ENCODE results near the gene TRIM65. TPM values are rescaled to one million over a fixed set of nuclear protein-coding genes. Genes with fewer than 3 reads are reported as not detected.

The TRIM65 gene
- total and polyA plus RNA-seq, 2 of the 13 experiments (the other 11 are each of a cell fraction or from before 2014, with no cell fraction given), result 10.3 to 22.4 TPM

DNA sequence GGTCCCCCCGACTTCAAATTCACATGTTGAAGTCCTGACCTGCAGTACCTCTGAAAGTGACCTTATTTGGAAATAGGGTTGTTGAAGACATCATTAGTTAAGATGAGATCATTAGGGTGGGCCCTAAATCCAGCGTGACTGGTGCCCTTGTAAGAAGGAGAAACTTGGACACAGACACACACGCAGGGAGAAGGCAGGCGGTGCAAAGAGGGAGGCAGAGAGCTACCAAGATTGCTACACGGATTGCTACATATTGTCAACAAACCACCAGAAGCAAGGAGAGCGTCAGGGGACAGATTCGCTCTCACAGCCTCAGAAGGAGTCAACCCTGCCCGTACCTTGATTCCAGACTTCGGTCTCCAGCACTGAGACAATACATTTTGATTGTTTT, 34.8 kb downstream of the TRIM65 start:
- ATAC-seq (peak; percentile 22; the same call in 2 of the 3 replicates), FAIRE-seq (no peak), DNase-seq (ENCODE audit: low spot score) (no peak)
- POLR2A ChIA-PET, result interaction anchor here (1.7 to 12.8 kb wide), 3 partner anchors 11 to 82 kb away, joined by 7 to 454 read pairs (median 14); partner anchors contain the start of gene TRIM47
- Histone ChIP-seq H3K9me3 (ENCODE audit: low read length) (no peaks in the 10 kb centered on the region), H3K36me3 (replicated peaks in 1 of 2; ENCODE audit: control insufficient read depth in 1 of 2, insufficient read depth in 2 of 2, low read length in 2 of 2) (no peaks in the 10 kb centered on the region), H3K27ac (ENCODE audit: extremely low read length, insufficient read depth, low read length) (no peak overlapping the region), H3K27me3 (ENCODE audit: control insufficient read depth in 1 of 2, insufficient read depth in 2 of 2, low read length in 2 of 2) (no peaks in the 10 kb centered on the region), H3K4me1 (ENCODE audit: insufficient read depth, low read length) (peaks cover 69% of the 10 kb centered on the region), H3K9ac (ENCODE audit: insufficient read depth, low read depth, low read length) (no peak overlapping the region; the same call in 1 of the 2 replicates), H3K4me2 (ENCODE audit: low read depth, low read length) (peak overlapping the region; percentile 38), H3K4me3 (replicated peaks in 1 of 3; ENCODE audit: insufficient read depth in 1 of 3, low read depth in 2 of 3, low read length in 3 of 3) (peak overlapping the region in 1 of 3 experiments; percentile 19; a peak in 2 of 6 replicates), H4K20me1 (ENCODE audit: insufficient read depth, low read length) (no peaks in the 10 kb centered on the region), H2AFZ (ENCODE audit: low read length) (no peak overlapping the region), H3K79me2 (ENCODE audit: insufficient read depth, low read length) (no peaks in the 10 kb centered on the region)
- no TSS peak for BruUV-seq (replicated peaks)
- CTCF ChIA-PET (ENCODE audit: low intra/inter-chr PET ratio, low total read pairs), result interaction anchor here (1.2 to 2.2 kb wide), 2 partner anchors 17 to 43 kb away, joined by 3 to 7 read pairs; partner anchors contain the start of genes MRPL38 and UNC13D
- in situ Hi-C loops (cut with HindIII; ENCODE audit: extremely low pct_ligation_motif_present, low pct_unique_long_range_greater_than_20kb), result no loop called here
- intact Hi-C loops (cut with micrococcal nuclease; ENCODE audit: unreplicated experiment), result no loop called here
- 21% methylated on average over 9 of the region's 9 CpGs for WGBS (ENCODE audit: low lambda C conversion rate)
- TF ChIP-seq ZFP41 (CRISPR knock-in tag; IDR thresholded peaks at IDR 0.05; ENCODE audit: borderline replicate concordance) (0 out of 2 replicates have a peak, but pooled peaks have one; percentile 21), CTCF (CRISPR knock-in tag; IDR thresholded peaks at IDR 0.05) (peak; percentile 2; the same call in 1 of the 2 replicates), EZH2 (conservative IDR thresholded peaks at IDR 0.05; ENCODE audit: low read depth, low read length) (no peak), KLF6 (CRISPR knock-in tag; IDR thresholded peaks at IDR 0.05) (no peak), SNAI1 (CRISPR knock-in tag; IDR thresholded peaks at IDR 0.05; ENCODE audit: borderline replicate concordance) (no peak), ARID3A (IDR thresholded peaks at IDR 0.05; ENCODE audit: low read depth, low read length) (no peak), ZNF235 (CRISPR knock-in tag; IDR thresholded peaks at IDR 0.05; ENCODE audit: borderline replicate concordance) (no peak), ZNF891 (CRISPR knock-in tag; IDR thresholded peaks at IDR 0.05) (0 out of 2 replicates have a peak, but pooled peaks have one; percentile 21), CREB1 (IDR thresholded peaks at IDR 0.05) (no peak), CREB1 (CRISPR knock-in tag; IDR thresholded peaks at IDR 0.05) (no peak), XBP1 (CRISPR knock-in tag; IDR thresholded peaks at IDR 0.05) (no peak), RAD51 (IDR thresholded peaks at IDR 0.05; ENCODE audit: borderline replicate concordance) (no peak), CEBPB (IDR thresholded peaks at IDR 0.05; ENCODE audit: borderline replicate concordance, low read depth, low read length) (peak; percentile 77; the same call in 1 of the 2 replicates), DPF2 (CRISPR knock-in tag; IDR thresholded peaks at IDR 0.05; ENCODE audit: borderline replicate concordance, low read depth) (no peak), SP4 (CRISPR knock-in tag; IDR thresholded peaks at IDR 0.05) (no peak)
- TF ChIP-seq, protein P1, sequence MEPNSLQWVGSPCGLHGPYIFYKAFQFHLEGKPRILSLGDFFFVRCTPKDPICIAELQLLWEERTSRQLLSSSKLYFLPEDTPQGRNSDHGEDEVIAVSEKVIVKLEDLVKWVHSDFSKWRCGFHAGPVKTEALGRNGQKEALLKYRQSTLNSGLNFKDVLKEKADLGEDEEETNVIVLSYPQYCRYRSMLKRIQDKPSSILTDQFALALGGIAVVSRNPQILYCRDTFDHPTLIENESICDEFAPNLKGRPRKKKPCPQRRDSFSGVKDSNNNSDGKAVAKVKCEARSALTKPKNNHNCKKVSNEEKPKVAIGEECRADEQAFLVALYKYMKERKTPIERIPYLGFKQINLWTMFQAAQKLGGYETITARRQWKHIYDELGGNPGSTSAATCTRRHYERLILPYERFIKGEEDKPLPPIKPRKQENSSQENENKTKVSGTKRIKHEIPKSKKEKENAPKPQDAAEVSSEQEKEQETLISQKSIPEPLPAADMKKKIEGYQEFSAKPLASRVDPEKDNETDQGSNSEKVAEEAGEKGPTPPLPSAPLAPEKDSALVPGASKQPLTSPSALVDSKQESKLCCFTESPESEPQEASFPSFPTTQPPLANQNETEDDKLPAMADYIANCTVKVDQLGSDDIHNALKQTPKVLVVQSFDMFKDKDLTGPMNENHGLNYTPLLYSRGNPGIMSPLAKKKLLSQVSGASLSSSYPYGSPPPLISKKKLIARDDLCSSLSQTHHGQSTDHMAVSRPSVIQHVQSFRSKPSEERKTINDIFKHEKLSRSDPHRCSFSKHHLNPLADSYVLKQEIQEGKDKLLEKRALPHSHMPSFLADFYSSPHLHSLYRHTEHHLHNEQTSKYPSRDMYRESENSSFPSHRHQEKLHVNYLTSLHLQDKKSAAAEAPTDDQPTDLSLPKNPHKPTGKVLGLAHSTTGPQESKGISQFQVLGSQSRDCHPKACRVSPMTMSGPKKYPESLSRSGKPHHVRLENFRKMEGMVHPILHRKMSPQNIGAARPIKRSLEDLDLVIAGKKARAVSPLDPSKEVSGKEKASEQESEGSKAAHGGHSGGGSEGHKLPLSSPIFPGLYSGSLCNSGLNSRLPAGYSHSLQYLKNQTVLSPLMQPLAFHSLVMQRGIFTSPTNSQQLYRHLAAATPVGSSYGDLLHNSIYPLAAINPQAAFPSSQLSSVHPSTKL (CRISPR knock-in tag; IDR thresholded peaks at IDR 0.05), result no peak

All from HepG2 (cell line).